Fibroblast of lung (primary cell): ENCODE measurements around the gene GPR62.

Experiments
- EZH2 ChIP-seq: IDR thresholded peaks from 2 replicates; pipeline ENCODE4 v1.5.1; 2012; ENCODE audit warnings: low read length, control low read depth, mild to moderate bottlenecking; ENCODE audit errors: missing control alignments
- TF ChIP-seq, protein P1 (sequence below), 2 donors: IDR thresholded peaks in 1 of 2; conservative IDR thresholded peaks in 1 of 2; 1 replicate in 1 of 2; 2 replicates in 1 of 2; pipeline ENCODE4 v1.5.1; 2011 to 2012; ENCODE audit warnings: low read length in 2 of 2, control low read depth in 1 of 2, inconsistent platforms in 1 of 2, low read depth in 1 of 2, mild to moderate bottlenecking in 1 of 2

DNA sequence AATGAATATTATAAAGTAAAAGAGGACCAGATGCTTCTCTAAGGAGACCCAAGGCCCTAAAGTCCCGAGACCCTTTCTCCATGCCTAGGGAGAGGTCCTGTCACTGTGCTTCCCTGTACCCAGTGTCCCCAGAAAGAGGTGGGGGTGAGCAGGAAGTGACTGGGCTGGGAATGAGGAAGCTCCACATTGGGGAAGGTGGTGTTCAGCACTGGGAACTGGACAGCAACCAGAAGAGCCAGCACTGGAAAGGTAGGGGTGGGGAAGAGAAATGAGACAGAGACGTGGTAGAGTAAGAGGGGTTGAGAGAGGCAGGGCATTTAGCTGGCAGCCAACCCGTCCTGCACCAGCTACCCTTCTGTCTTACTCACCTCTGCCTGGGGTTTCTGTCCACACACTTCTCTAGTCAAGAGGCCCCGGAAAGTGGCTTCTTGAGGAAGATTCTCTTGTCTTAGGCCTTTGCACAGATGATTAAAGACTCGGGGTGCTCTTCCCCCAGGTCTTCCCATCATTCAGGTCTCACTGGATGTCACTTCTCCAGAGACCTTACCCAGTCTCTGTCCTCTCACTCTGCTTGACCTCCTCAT, 25.7 kb upstream of the GPR62 start:
- TF ChIP-seq, protein P1, sequence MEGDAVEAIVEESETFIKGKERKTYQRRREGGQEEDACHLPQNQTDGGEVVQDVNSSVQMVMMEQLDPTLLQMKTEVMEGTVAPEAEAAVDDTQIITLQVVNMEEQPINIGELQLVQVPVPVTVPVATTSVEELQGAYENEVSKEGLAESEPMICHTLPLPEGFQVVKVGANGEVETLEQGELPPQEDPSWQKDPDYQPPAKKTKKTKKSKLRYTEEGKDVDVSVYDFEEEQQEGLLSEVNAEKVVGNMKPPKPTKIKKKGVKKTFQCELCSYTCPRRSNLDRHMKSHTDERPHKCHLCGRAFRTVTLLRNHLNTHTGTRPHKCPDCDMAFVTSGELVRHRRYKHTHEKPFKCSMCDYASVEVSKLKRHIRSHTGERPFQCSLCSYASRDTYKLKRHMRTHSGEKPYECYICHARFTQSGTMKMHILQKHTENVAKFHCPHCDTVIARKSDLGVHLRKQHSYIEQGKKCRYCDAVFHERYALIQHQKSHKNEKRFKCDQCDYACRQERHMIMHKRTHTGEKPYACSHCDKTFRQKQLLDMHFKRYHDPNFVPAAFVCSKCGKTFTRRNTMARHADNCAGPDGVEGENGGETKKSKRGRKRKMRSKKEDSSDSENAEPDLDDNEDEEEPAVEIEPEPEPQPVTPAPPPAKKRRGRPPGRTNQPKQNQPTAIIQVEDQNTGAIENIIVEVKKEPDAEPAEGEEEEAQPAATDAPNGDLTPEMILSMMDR (conservative IDR thresholded peaks at IDR 0.05 in 1 of 2, IDR thresholded peaks at IDR 0.05 in 1 of 2; ENCODE audit: low read depth in 1 of 2, low read length in 2 of 2) = no peak
- TF ChIP-seq EZH2 = no peak
